ENCODE results near the gene ADGRG4. TPM values are rescaled to one million over a fixed set of nuclear protein-coding genes. Genes with fewer than 3 reads are reported as not detected.

ADGRG4 gene
- total and polyA plus RNA-seq, 2 donors (not counting 1 experiment from before 2014, with no cell fraction given), result 0.03 TPM; not detected in 1

GRCh38 chrX:136421338-136421737, 120.6 kb downstream of the ADGRG4 start:
- no peak for TF ChIP-seq CTCF (conservative IDR thresholded peaks at IDR 0.05 in 1 of 2, IDR thresholded peaks at IDR 0.05 in 1 of 2; ENCODE audit: low read depth in 1 of 2, low read length in 2 of 2)
- TF ChIP-seq EZH2 (IDR thresholded peaks at IDR 0.05; ENCODE audit: low read length, missing control alignments), result no peak
- Histone ChIP-seq H3K9me3 (ENCODE audit: control insufficient read depth, insufficient read depth, low read depth, low read length) (no peaks in the 10 kb centered on the region), H3K4me3 (replicated peaks in 1 of 4; ENCODE audit: control extremely low read depth in 1 of 4, insufficient read depth in 1 of 4, low read depth in 3 of 4, low read length in 4 of 4) (no peak overlapping the region), H3K36me3 (ENCODE audit: control insufficient read depth, insufficient read depth, low read length) (no peaks in the 10 kb centered on the region), H4K20me1 (ENCODE audit: control insufficient read depth, extremely low read depth, insufficient read depth, low read length) (no peaks in the 10 kb centered on the region), H3K4me1 (ENCODE audit: control insufficient read depth, extremely low read depth, insufficient read depth, low read length) (no peaks in the 10 kb centered on the region), H3K4me2 (ENCODE audit: extremely low read depth, insufficient read depth, low read length) (no peak overlapping the region), H3K27me3 (ENCODE audit: control insufficient read depth, insufficient read depth, low read length) (no peaks in the 10 kb centered on the region), H3K27ac (ENCODE audit: insufficient read depth, low read length) (no peak overlapping the region), H2AFZ (ENCODE audit: low read length) (no peak overlapping the region), H3K79me2 (ENCODE audit: control insufficient read depth, insufficient read depth, low read length) (no peaks in the 10 kb centered on the region), H3K9ac (ENCODE audit: insufficient read depth, low read length) (no peak overlapping the region)
- DNase-seq (ENCODE audit: low read depth in 2 of 2), result no peak

GRCh38 chrX:136423724-136424123, 123.0 kb downstream of the ADGRG4 start:
- no peak for TF ChIP-seq EZH2 (IDR thresholded peaks at IDR 0.05; ENCODE audit: low read length, missing control alignments)
- no peak for TF ChIP-seq CTCF (conservative IDR thresholded peaks at IDR 0.05 in 1 of 2, IDR thresholded peaks at IDR 0.05 in 1 of 2; ENCODE audit: low read depth in 1 of 2, low read length in 2 of 2)
- Histone ChIP-seq H3K4me3 (replicated peaks in 1 of 4; ENCODE audit: control extremely low read depth in 1 of 4, insufficient read depth in 1 of 4, low read depth in 3 of 4, low read length in 4 of 4) (no peak overlapping the region), H2AFZ (ENCODE audit: low read length) (no peak overlapping the region), H3K9me3 (ENCODE audit: control insufficient read depth, insufficient read depth, low read depth, low read length) (no peaks in the 10 kb centered on the region), H3K27me3 (ENCODE audit: control insufficient read depth, insufficient read depth, low read length) (no peaks in the 10 kb centered on the region), H3K4me2 (ENCODE audit: extremely low read depth, insufficient read depth, low read length) (no peak overlapping the region), H3K27ac (ENCODE audit: insufficient read depth, low read length) (no peak overlapping the region), H3K4me1 (ENCODE audit: control insufficient read depth, extremely low read depth, insufficient read depth, low read length) (no peaks in the 10 kb centered on the region), H4K20me1 (ENCODE audit: control insufficient read depth, extremely low read depth, insufficient read depth, low read length) (no peaks in the 10 kb centered on the region), H3K9ac (ENCODE audit: insufficient read depth, low read length) (no peak overlapping the region), H3K36me3 (ENCODE audit: control insufficient read depth, insufficient read depth, low read length) (no peaks in the 10 kb centered on the region), H3K79me2 (ENCODE audit: control insufficient read depth, insufficient read depth, low read length) (no peaks in the 10 kb centered on the region)
- DNase-seq (ENCODE audit: low read depth in 2 of 2), result no peak

GRCh38 chrX:136425996-136426395, 125.2 kb downstream of the ADGRG4 start:
- TF ChIP-seq CTCF (conservative IDR thresholded peaks at IDR 0.05 in 1 of 2, IDR thresholded peaks at IDR 0.05 in 1 of 2; ENCODE audit: low read depth in 1 of 2, low read length in 2 of 2) (no peak), EZH2 (IDR thresholded peaks at IDR 0.05; ENCODE audit: low read length, missing control alignments) (no peak)
- Histone ChIP-seq H2AFZ (ENCODE audit: low read length) (no peak overlapping the region), H3K9me3 (ENCODE audit: control insufficient read depth, insufficient read depth, low read depth, low read length) (no peaks in the 10 kb centered on the region), H3K9ac (ENCODE audit: insufficient read depth, low read length) (no peak overlapping the region), H3K4me2 (ENCODE audit: extremely low read depth, insufficient read depth, low read length) (no peak overlapping the region), H3K36me3 (ENCODE audit: control insufficient read depth, insufficient read depth, low read length) (no peaks in the 10 kb centered on the region), H3K4me3 (replicated peaks in 1 of 4; ENCODE audit: control extremely low read depth in 1 of 4, insufficient read depth in 1 of 4, low read depth in 3 of 4, low read length in 4 of 4) (no peak overlapping the region), H3K27ac (ENCODE audit: insufficient read depth, low read length) (no peak overlapping the region), H3K27me3 (ENCODE audit: control insufficient read depth, insufficient read depth, low read length) (no peaks in the 10 kb centered on the region), H4K20me1 (ENCODE audit: control insufficient read depth, extremely low read depth, insufficient read depth, low read length) (no peaks in the 10 kb centered on the region), H3K79me2 (ENCODE audit: control insufficient read depth, insufficient read depth, low read length) (no peaks in the 10 kb centered on the region), H3K4me1 (ENCODE audit: control insufficient read depth, extremely low read depth, insufficient read depth, low read length) (no peaks in the 10 kb centered on the region)
- no peak for DNase-seq (ENCODE audit: low read depth in 2 of 2)

Data from fibroblast of lung (primary cell).